ENCODE data around the gene SERPINB6.

The SERPINB6 gene

GRCh38 chr6:2916158-2916925 lies 55.0 kb downstream of the SERPINB6 start:
- Histone ChIP-seq H3F3A (ENCODE audit: insufficient read depth, low read length) (peaks cover 3% of the 10 kb centered on the region; the same call in 1 of the 2 replicates), H3K36me3 (ENCODE audit: insufficient read depth, low read length) (no peaks in the 10 kb centered on the region), H3K27me3 (ENCODE audit: insufficient read depth, low read length) (no peaks in the 10 kb centered on the region), H3K9me3 (ENCODE audit: low read length) (no peaks in the 10 kb centered on the region), H3K4me1 (ENCODE audit: insufficient read depth, low read length, severe bottlenecking) (peaks cover 10% of the 10 kb centered on the region), H3K9ac (ENCODE audit: low read length) (no peak overlapping the region), H3K27ac (ENCODE audit: low read depth, low read length, poor library complexity, severe bottlenecking) (no peak overlapping the region), H2AFZ (ENCODE audit: low read length) (no peak overlapping the region), H3K4me2 (ENCODE audit: low read length) (no peak overlapping the region), H4K20me1 (ENCODE audit: insufficient read depth, low read length) (no peaks in the 10 kb centered on the region), H3K79me2 (ENCODE audit: insufficient read depth, low read length) (no peaks in the 10 kb centered on the region), H3K4me3 (ENCODE audit: low read depth, low read length, poor library complexity, severe bottlenecking) (no peak overlapping the region), H3K9me2 (ENCODE audit: low read depth, low read length) (no peaks in the 10 kb centered on the region)
- TF ChIP-seq CTCF (IDR thresholded peaks at IDR 0.05; ENCODE audit: low read length) = no peak

- H3K79me2 ChIP-seq (ENCODE audit: insufficient read depth, low read length) = no peaks in the 10 kb centered on the region
- H2AFZ ChIP-seq (ENCODE audit: low read length) = no peak overlapping the region
- no peak overlapping the region for H3K4me3 ChIP-seq (ENCODE audit: low read depth, low read length, poor library complexity, severe bottlenecking)
- H3K9me2 ChIP-seq (ENCODE audit: low read depth, low read length) = no peaks in the 10 kb centered on the region
- H3K4me1 ChIP-seq (ENCODE audit: insufficient read depth, low read length, severe bottlenecking) = peaks cover 22% of the 10 kb centered on the region
- no peaks in the 10 kb centered on the region for H3K27me3 ChIP-seq (ENCODE audit: insufficient read depth, low read length)
- no peak overlapping the region for H3K9ac ChIP-seq (ENCODE audit: low read length)
- no peak overlapping the region for H3K4me2 ChIP-seq (ENCODE audit: low read length)
- H3K9me3 ChIP-seq (ENCODE audit: low read length) = no peaks in the 10 kb centered on the region
- no peaks in the 10 kb centered on the region for H4K20me1 ChIP-seq (ENCODE audit: insufficient read depth, low read length)
- TF ChIP-seq EZH2 (IDR thresholded peaks at IDR 0.05; ENCODE audit: borderline replicate concordance, low read length) (no peak), CTCF (IDR thresholded peaks at IDR 0.05; ENCODE audit: low read length) (no peak)
- H3F3A ChIP-seq (ENCODE audit: insufficient read depth, low read length) = peaks cover 12% of the 10 kb centered on the region; the same call in 1 of the 2 replicates
- no peaks in the 10 kb centered on the region for H3K36me3 ChIP-seq (ENCODE audit: insufficient read depth, low read length)
- no peak overlapping the region for H3K27ac ChIP-seq (ENCODE audit: low read depth, low read length, poor library complexity, severe bottlenecking)
Measured at GRCh38 chr6:2915150-2915549, 56.2 kb downstream of the SERPINB6 start.

GRCh38 chr6:2914318-2914660 lies 57.1 kb downstream of the SERPINB6 start:
- H4K20me1 ChIP-seq (ENCODE audit: insufficient read depth, low read length) = no peaks in the 10 kb centered on the region
- no peak overlapping the region for H2AFZ ChIP-seq (ENCODE audit: low read length)
- no peak overlapping the region for H3K27ac ChIP-seq (ENCODE audit: low read depth, low read length, poor library complexity, severe bottlenecking)
- no peaks in the 10 kb centered on the region for H3K36me3 ChIP-seq (ENCODE audit: insufficient read depth, low read length)
- no peaks in the 10 kb centered on the region for H3K79me2 ChIP-seq (ENCODE audit: insufficient read depth, low read length)
- H3K4me2 ChIP-seq (ENCODE audit: low read length) = no peak overlapping the region
- no peak overlapping the region for H3K9ac ChIP-seq (ENCODE audit: low read length)
- H3K4me3 ChIP-seq (ENCODE audit: low read depth, low read length, poor library complexity, severe bottlenecking) = no peak overlapping the region
- TF ChIP-seq EZH2 (IDR thresholded peaks at IDR 0.05; ENCODE audit: borderline replicate concordance, low read length) (no peak), CTCF (IDR thresholded peaks at IDR 0.05; ENCODE audit: low read length) (no peak)
- H3K9me3 ChIP-seq (ENCODE audit: low read length) = no peaks in the 10 kb centered on the region
- peaks cover 28% of the 10 kb centered on the region for H3K4me1 ChIP-seq (ENCODE audit: insufficient read depth, low read length, severe bottlenecking)
- H3F3A ChIP-seq (ENCODE audit: insufficient read depth, low read length) = peaks cover 12% of the 10 kb centered on the region; the same call in 1 of the 2 replicates
- no peaks in the 10 kb centered on the region for H3K27me3 ChIP-seq (ENCODE audit: insufficient read depth, low read length)
- H3K9me2 ChIP-seq (ENCODE audit: low read depth, low read length) = no peaks in the 10 kb centered on the region
